ENCODE data around the gene RHBDD2. TPM values are rescaled to one million over a fixed set of nuclear protein-coding genes. Genes with fewer than 3 reads are reported as not detected.
A peak's percentile ranks its signal among the peaks of the same experiment; 100 is the strongest.
"Not testable (repeated sequence)": the region's sequence is repeated elsewhere in the genome, so short reads cannot be mapped to it uniquely, and the experiment has no call there.

The RHBDD2 gene
- total RNA-seq, 4 donors from 2014 or later: 68.6 to 90.6 (median 74.5) TPM

- no peaks in the 10 kb centered on the region for H3K36me3 ChIP-seq
- WGBS, 2 donors: 68 to 70% methylated on average over 10 of the region's 10 CpGs
- no peaks in the 10 kb centered on the region for H3K27me3 ChIP-seq
- H3K27ac ChIP-seq: peak overlapping the region in 2 of 4 donors; percentile 41 to 80
- no peak overlapping the region for H3K4me3 ChIP-seq
- no peak for DNase-seq (ENCODE audit: low spot score in 2 of 2)
- no peak for TF ChIP-seq EP300 (IDR thresholded peaks at IDR 0.05)
- no peak for TF ChIP-seq CTCF (IDR thresholded peaks at IDR 0.05)
- no peak for TF ChIP-seq POLR2A (IDR thresholded peaks at IDR 0.05)
- no peaks in the 10 kb centered on the region for H3K9me3 ChIP-seq
- peaks cover 0 to 26% (median 10%) of the 10 kb centered on the region in 4 donors for H3K4me1 ChIP-seq
These were observed 28.3 kb downstream of the RHBDD2 start for GRCh38 chr7:75906991-75907667.

GRCh38 chr7:75907668-75908039 is 28.8 kb downstream of the RHBDD2 start:
- WGBS, 2 donors: 96 to 97% methylated on average over 9 of the region's 9 CpGs
- not testable (repeated sequence) for H3K36me3 ChIP-seq; H3K27me3 ChIP-seq; H3K4me3 ChIP-seq; DNase-seq (ENCODE audit: low spot score in 2 of 2); H3K9me3 ChIP-seq
- Histone ChIP-seq H3K27ac (peak overlapping the region in 2 of 4 donors; percentile 41 to 54), H3K4me1 (peaks cover 0 to 26% (median 10%) of the 10 kb centered on the region in 4 donors)

GRCh38 chr7:75909521-75910132 is 30.8 kb downstream of the RHBDD2 start:
- H3K4me1 ChIP-seq: peaks cover 0 to 34% (median 10%) of the 10 kb centered on the region in 4 donors

GRCh38 chr7:75911186-75911585 is 32.4 kb downstream of the RHBDD2 start:
- H3K27me3 ChIP-seq; H3K36me3 ChIP-seq; H3K9me3 ChIP-seq; DNase-seq (ENCODE audit: low spot score in 2 of 2); H3K27ac ChIP-seq; H3K4me3 ChIP-seq: not testable (repeated sequence)
- peaks cover 0 to 28% (median 2%) of the 10 kb centered on the region in 4 donors for H3K4me1 ChIP-seq
- WGBS, 2 donors: 79 to 81% methylated on average over 12 of the region's 12 CpGs

More at GRCh38 chr7:75909521-75910132, 30.8 kb downstream of the RHBDD2 start:
- no peak overlapping the region for H3K27ac ChIP-seq
- no peaks in the 10 kb centered on the region for H3K27me3 ChIP-seq
- WGBS, 2 donors: 86 to 90% methylated on average over 5 of the region's 5 CpGs
- TF ChIP-seq EP300 (IDR thresholded peaks at IDR 0.05) (no peak), POLR2A (IDR thresholded peaks at IDR 0.05) (no peak), CTCF (IDR thresholded peaks at IDR 0.05) (no peak)
- H3K36me3 ChIP-seq: no peaks in the 10 kb centered on the region
- no peak overlapping the region for H3K4me3 ChIP-seq
- no peaks in the 10 kb centered on the region for H3K9me3 ChIP-seq
- no peak for DNase-seq (ENCODE audit: low spot score in 2 of 2)

- no peak overlapping the region for H3K27ac ChIP-seq
- TF ChIP-seq EP300 (IDR thresholded peaks at IDR 0.05): no peak
- TF ChIP-seq CTCF (IDR thresholded peaks at IDR 0.05): no peak
- no peak for TF ChIP-seq POLR2A (IDR thresholded peaks at IDR 0.05)
- H3K27me3 ChIP-seq: no peaks in the 10 kb centered on the region
- DNase-seq (ENCODE audit: low spot score in 2 of 2): no peak
- H3K9me3 ChIP-seq: no peaks in the 10 kb centered on the region
- no peaks in the 10 kb centered on the region for H3K36me3 ChIP-seq
- WGBS, 2 donors: 98% methylated on average over 6 of the region's 6 CpGs
- peak overlapping the region in 1 of 4 donors; percentile 66 for H3K4me3 ChIP-seq
- peaks cover 0 to 37% (median 4%) of the 10 kb centered on the region in 4 donors for H3K4me1 ChIP-seq
These were observed 34.6 kb downstream of the RHBDD2 start for GRCh38 chr7:75913437-75913836.

- H3K4me3 ChIP-seq: peak overlapping the region; percentile 66 to 100 (median 85)
- peak overlapping the region; percentile 73 to 95 (median 86) for H3K27ac ChIP-seq
- WGBS, 2 donors: 27 to 32% methylated on average over 18 of the region's 18 CpGs
- DNase-seq (ENCODE audit: low spot score in 2 of 2): no peak
- TF ChIP-seq EP300 (IDR thresholded peaks at IDR 0.05) (no peak), POLR2A (IDR thresholded peaks at IDR 0.05) (no peak), CTCF (IDR thresholded peaks at IDR 0.05) (no peak)
- H3K27me3 ChIP-seq: no peaks in the 10 kb centered on the region
- no peaks in the 10 kb centered on the region for H3K36me3 ChIP-seq
- H3K9me3 ChIP-seq: no peaks in the 10 kb centered on the region
- H3K4me1 ChIP-seq: peaks cover 0 to 44% (median 4%) of the 10 kb centered on the region in 4 donors
These were observed 35.4 kb downstream of the RHBDD2 start for GRCh38 chr7:75914169-75914654.

Data from tibial nerve (tissue), 4 donors.